ENCODE results near the gene EPG5. TPM values are rescaled to one million over a fixed set of nuclear protein-coding genes. Genes with fewer than 3 reads are reported as not detected.

The EPG5 gene, protein sequence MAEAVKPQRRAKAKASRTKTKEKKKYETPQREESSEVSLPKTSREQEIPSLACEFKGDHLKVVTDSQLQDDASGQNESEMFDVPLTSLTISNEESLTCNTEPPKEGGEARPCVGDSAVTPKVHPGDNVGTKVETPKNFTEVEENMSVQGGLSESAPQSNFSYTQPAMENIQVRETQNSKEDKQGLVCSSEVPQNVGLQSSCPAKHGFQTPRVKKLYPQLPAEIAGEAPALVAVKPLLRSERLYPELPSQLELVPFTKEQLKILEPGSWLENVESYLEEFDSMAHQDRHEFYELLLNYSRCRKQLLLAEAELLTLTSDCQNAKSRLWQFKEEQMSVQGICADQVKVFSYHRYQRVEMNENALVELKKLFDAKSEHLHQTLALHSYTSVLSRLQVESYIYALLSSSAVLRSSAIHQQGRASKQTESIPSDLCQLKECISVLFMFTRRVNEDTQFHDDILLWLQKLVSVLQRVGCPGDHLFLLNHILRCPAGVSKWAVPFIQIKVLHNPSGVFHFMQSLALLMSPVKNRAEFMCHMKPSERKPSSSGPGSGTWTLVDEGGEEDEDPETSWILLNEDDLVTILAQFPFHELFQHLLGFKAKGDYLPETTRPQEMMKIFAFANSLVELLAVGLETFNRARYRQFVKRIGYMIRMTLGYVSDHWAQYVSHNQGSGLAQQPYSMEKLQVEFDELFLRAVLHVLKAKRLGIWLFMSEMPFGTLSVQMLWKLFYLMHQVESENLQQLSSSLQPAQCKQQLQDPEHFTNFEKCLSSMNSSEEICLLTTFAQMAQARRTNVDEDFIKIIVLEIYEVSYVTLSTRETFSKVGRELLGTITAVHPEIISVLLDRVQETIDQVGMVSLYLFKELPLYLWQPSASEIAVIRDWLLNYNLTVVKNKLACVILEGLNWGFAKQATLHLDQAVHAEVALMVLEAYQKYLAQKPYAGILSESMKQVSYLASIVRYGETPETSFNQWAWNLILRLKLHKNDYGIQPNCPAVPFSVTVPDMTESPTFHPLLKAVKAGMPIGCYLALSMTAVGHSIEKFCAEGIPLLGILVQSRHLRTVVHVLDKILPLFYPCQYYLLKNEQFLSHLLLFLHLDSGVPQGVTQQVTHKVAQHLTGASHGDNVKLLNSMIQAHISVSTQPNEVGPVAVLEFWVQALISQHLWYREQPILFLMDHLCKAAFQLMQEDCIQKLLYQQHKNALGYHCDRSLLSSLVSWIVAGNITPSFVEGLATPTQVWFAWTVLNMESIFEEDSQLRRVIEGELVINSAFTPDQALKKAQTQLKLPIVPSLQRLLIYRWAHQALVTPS (N-terminal part only)
- total RNA-seq (2021; ENCODE audit: unreplicated experiment) = 12.9 TPM
- polyA plus RNA-seq (2012; ENCODE audit: insufficient read length) = 7.4 TPM
- percentile 69 among the genes with signal in this experiment for Bru-seq, nascent RNA
- percentile 63 among the genes with signal in this experiment for BruChase-seq, experiment 1, labeled RNA remaining after a 2-hour chase
- BruChase-seq, experiment 2, labeled RNA remaining after a 6-hour chase = percentile 67 among the genes with signal in this experiment
- long read RNA-seq, partial matches to known transcripts = 5 of 8 reads
- long read RNA-seq, other reads (novel, unspliced or antisense) = 3 of 8 reads

DNA sequence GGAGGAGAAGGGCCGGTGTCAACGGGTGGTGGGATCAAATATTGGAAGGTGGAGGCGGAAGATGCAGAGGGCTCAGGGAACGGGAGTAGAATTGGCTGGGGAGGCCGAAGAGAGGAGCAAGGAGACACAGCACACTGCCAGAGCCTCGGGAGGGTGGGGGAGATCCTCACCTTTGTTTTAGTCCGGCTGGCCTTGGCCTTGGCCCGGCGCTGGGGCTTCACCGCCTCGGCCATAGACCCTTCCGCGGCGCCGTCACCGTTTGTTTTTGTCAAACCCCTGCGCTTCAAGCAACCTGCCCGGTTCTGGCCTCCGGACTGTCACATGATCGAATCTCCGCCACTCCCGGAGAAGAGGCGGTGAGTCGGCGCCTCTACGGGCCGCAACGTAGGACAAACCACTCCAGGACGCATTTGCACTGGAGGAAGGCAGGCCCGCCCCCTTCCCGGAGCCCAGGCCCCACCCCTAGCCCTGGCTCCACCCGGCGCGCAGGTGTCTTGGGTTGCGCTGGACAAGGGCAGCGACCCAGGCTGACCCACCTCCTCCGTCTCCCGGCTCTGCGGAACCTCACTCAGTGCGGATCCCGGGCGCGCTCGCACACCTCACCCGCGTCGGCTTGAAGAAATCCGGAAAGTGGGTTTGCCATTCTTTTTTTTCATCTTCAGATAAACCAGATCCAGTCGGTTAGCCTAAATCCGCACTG, at the start of gene EPG5:
Gene EPG5, minus strand, starts transcription at position 323 of the 700 bp plus-strand sequence. Its CDS starts 90 bp downstream, at position 233.
- H3K4me1 ChIP-seq (ENCODE audit: control insufficient read depth, insufficient read depth, low read length) = peaks cover 5% of the 10 kb centered on the region; the same call in 1 of the 2 replicates
- peak; percentile 98 for ATAC-seq
- intact Hi-C loops (cut with micrococcal nuclease; ENCODE audit: unreplicated experiment) = no loop called here
- H3K4me3 ChIP-seq (ENCODE audit: low read depth in 2 of 2, low read length in 2 of 2) = peak within 1 kb of the TSS; percentile 97 to 99
- in situ Hi-C loops (cut with HindIII; ENCODE audit: low pct_unique_long_range_greater_than_20kb, low sequenced_read_pairs) = no loop called here
- peaks cover 4% of the 10 kb centered on the region; the same call in 1 of the 2 replicates for H3K36me3 ChIP-seq (ENCODE audit: control insufficient read depth, insufficient read depth, low read length)
- ChIA-PET CTCF (no interaction called here), POLR2A (no interaction called here)
- no TSS peak for BruUV-seq (replicated peaks)
- peak within 1 kb of the TSS; percentile 84 for H3K27ac ChIP-seq (ENCODE audit: low read length)
- no peak for TF ChIP-seq TCF7L2 (IDR thresholded peaks at IDR 0.05; ENCODE audit: low read depth, low read length)
- no peak; the same call in 1 of the 2 replicates for TF ChIP-seq POLR2AphosphoS5 (IDR thresholded peaks at IDR 0.05; ENCODE audit: low read depth, low read length)
- peak; percentile 71; the same call in 1 of the 2 replicates for TF ChIP-seq SIN3A (IDR thresholded peaks at IDR 0.05; ENCODE audit: borderline replicate concordance, insufficient read depth, low read depth, low read length)
- TF ChIP-seq, protein P1, sequence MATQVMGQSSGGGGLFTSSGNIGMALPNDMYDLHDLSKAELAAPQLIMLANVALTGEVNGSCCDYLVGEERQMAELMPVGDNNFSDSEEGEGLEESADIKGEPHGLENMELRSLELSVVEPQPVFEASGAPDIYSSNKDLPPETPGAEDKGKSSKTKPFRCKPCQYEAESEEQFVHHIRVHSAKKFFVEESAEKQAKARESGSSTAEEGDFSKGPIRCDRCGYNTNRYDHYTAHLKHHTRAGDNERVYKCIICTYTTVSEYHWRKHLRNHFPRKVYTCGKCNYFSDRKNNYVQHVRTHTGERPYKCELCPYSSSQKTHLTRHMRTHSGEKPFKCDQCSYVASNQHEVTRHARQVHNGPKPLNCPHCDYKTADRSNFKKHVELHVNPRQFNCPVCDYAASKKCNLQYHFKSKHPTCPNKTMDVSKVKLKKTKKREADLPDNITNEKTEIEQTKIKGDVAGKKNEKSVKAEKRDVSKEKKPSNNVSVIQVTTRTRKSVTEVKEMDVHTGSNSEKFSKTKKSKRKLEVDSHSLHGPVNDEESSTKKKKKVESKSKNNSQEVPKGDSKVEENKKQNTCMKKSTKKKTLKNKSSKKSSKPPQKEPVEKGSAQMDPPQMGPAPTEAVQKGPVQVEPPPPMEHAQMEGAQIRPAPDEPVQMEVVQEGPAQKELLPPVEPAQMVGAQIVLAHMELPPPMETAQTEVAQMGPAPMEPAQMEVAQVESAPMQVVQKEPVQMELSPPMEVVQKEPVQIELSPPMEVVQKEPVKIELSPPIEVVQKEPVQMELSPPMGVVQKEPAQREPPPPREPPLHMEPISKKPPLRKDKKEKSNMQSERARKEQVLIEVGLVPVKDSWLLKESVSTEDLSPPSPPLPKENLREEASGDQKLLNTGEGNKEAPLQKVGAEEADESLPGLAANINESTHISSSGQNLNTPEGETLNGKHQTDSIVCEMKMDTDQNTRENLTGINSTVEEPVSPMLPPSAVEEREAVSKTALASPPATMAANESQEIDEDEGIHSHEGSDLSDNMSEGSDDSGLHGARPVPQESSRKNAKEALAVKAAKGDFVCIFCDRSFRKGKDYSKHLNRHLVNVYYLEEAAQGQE (IDR thresholded peaks at IDR 0.05; ENCODE audit: insufficient read depth in 1 of 2, low read depth in 2 of 2, low read length in 1 of 2) = no peak
- TF ChIP-seq, protein P2, sequence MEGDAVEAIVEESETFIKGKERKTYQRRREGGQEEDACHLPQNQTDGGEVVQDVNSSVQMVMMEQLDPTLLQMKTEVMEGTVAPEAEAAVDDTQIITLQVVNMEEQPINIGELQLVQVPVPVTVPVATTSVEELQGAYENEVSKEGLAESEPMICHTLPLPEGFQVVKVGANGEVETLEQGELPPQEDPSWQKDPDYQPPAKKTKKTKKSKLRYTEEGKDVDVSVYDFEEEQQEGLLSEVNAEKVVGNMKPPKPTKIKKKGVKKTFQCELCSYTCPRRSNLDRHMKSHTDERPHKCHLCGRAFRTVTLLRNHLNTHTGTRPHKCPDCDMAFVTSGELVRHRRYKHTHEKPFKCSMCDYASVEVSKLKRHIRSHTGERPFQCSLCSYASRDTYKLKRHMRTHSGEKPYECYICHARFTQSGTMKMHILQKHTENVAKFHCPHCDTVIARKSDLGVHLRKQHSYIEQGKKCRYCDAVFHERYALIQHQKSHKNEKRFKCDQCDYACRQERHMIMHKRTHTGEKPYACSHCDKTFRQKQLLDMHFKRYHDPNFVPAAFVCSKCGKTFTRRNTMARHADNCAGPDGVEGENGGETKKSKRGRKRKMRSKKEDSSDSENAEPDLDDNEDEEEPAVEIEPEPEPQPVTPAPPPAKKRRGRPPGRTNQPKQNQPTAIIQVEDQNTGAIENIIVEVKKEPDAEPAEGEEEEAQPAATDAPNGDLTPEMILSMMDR (IDR thresholded peaks at IDR 0.05) = no peak
- no peaks in the 10 kb centered on the region for H3K27me3 ChIP-seq (ENCODE audit: control insufficient read depth, insufficient read depth, low read length)
- no peak for DNase-seq (ENCODE audit: low read depth, low spot score)
- H3K9me3 ChIP-seq (ENCODE audit: control insufficient read depth, insufficient read depth, low read depth, low read length) = no peaks in the 10 kb centered on the region

All from Panc1 (cell line).